T-helper 9 cell (primary cell): Measurements from ENCODE around the gene CLRN3.

Experiments used
- DNase-seq: peaks from one replicate; pipeline ENCODE4 v3.0.0-alpha.2; 2020

Gene CLRN3

DNA sequence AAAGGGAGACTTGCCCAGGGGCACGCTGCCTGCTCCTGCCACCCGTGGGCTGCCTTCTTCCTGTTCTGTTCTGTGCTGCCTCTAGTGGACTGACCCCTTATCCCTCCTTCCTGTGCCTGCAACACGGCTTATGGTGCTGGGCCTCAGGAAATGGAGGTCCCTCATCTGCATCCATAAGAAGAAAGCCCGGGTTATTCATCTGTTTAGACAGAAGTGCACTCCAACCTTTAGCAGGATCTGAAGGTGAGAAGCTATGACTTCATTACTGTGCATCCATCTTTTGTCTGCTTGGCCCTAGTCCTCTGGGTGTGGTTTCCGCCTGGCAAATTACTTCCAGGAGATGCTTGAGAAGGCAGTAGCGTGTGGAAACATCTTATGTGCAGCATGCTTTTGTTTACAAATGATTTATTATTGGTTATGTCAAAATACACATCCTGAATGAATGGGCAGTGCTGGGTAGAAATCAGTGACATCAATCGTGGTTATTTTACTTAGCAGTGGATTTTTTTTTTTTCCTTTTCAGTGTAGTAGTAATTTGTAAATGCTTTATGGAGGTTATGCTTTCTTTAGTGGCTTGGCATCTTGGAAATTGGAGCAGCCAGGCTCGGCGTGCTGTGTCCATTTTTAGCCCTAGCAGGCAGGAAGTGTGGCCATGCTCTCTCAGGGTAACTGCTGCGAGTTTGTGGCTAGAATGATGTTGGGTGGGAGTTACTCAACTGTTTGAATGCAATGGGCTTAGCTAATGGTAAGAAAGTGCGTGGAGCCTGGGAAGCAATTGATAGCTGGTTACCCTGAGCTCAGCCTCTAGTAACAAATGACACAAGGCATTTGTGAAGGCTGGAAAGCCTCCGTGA is 26.9 kb upstream of the CLRN3 start:
- DNase-seq, result no peak

- DNase-seq, result no peak
Observed at GRCh38 chr10:127918572-127918971, 25.8 kb upstream of the CLRN3 start.

GRCh38 chr10:127916826-127917225 is 24.1 kb upstream of the CLRN3 start:
- DNase-seq, result no peak

DNA sequence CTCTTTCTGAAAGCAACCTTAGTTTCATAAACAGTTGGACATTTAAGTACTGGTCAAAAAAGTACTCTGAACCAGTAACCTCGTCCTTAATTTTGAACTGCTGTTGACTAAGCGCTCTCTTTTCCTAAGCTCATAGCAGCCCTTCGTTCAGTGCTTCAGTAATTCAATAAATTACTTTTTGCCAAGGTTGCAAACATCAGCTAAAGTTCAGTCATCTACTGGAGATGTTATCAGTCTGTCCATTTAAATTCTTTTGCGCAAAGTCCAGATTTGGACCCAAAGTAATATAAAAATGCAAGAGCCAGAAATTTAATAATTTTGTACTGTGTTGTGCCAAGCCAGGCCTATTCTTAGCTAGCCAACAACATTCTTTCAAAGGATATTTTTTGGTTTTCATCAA is 22.6 kb upstream of the CLRN3 start:
- no peak for DNase-seq

GRCh38 chr10:127913368-127913759 is 20.6 kb upstream of the CLRN3 start:
- no peak for DNase-seq

DNA sequence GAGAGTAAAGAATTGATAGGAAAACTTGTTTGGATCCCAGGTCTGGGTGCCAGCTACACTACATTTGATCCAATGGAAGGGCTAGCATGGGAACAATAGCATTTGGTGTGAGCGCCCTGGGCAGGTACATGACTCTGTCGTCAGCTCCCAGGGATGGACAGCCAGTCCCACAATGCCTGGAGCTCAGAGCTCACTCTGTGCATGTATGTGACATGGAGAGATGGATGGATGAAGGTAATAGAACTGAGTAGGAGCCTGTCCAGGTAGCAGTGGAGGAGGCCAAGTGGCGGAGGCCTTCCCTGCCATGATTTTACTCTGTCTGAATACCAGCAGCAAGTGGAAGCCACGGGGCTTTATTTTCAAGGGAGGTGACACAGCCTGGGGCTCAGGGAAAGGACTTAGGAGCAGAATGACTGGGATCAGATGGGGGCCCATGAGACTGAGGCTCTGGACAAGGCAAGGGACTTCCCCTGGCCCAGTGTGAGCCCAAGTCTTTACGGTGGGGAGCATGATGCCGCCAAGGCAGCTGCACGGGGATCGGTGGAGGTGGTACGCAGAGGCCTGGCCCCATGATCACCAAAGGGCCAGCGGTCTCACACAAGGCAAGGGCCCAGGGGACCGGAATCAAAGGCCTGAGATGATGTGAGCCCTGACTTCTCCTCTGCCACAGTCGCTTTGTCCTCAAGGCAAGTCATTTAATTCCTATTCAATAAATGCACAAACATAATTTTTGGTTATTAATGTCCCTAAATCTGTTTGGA is 20.0 kb upstream of the CLRN3 start:
- DNase-seq, result no peak

DNA sequence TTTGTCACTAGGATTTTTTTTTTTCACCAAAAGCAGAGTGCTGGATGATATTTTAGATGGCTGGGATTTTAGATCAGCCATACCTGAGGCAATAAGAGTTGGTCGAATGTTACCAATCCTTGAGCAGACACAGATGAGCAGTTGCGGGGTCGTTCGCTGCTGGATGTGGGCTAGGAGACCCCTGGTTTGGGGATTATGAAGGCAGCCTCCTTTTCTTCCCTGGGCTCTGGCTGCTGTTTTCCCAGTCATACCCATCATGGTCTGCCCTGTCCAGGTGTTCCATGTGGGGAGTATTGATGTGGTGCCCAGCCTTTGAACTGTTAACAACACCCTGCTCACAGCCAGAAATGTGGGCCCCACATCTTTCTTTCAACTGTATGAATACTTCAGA is 19.1 kb upstream of the CLRN3 start:
- DNase-seq, result no peak

- no peak for DNase-seq
Observed at GRCh38 chr10:127911218-127911866, 18.6 kb upstream of the CLRN3 start.

DNA sequence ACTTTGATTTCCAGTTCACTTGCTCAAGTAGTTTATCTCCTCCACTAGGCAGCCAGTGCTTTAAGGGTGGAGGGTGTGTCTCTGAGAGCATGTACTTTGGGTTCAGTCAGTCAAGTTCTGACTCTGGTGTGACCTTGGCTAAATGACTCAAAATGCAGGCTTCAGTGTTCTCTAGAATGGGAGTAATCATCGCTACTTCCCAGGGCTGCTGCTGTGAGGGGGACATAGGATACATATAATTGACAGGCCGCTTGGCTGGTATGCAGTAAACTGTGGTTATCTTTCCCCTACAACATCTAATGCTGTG is 17.7 kb upstream of the CLRN3 start:
- no peak for DNase-seq

DNA sequence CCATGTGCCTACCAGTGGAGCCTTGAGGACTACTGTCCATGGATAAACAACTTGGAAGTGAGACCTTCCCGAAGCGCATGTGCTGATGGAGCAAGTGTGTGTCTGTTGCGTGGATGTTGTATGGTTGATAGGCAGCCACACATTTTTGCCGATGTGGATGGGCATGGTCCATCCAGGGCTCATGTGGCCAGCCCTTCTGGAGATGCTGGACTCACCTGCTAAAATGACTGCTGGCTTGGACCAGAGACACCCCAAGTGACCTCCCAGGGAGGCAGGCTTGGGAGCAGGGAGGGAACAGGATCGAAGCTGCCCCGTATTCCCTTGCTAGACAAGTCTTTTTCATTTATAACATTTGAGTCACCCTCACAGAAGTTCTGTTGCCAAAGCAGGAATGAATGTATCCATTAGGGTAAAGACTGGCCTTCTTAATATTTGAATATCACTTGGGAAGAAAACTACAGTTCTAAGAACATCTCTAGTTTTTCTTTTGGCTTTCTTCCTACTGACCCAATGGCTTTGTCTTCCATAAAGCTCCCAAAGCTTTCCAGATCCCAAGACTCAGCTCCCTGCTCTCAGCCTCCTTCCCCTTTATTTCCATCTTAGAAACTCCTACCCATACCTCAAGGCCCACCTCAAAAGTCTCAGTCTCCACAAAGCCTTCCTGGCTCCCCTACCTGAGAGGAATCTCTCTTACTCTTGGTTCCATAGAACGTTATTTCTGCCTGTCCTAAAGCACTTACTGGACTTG is 17.1 kb upstream of the CLRN3 start:
- DNase-seq, result no peak

DNA sequence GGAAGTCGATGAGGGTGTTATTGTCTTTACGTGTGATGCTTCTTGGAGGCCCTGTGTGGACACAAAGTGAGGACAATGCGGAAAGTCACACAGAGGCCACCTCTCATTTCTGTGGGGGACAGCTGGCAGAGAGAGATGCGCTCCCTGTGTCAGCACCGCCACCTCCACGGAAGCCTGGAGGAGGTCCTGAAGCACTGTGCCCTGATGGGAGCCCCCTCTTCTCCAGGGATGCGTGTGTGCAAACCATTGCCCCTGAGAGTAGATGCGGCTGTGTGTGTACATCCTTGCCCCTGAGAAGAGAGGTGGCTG is 16.2 kb upstream of the CLRN3 start:
- no peak for DNase-seq

- DNase-seq, result no peak
Observed at GRCh38 chr10:127908106-127908958, 15.6 kb upstream of the CLRN3 start.

- DNase-seq, result no peak
Observed at GRCh38 chr10:127907411-127908105, 14.8 kb upstream of the CLRN3 start.

DNA sequence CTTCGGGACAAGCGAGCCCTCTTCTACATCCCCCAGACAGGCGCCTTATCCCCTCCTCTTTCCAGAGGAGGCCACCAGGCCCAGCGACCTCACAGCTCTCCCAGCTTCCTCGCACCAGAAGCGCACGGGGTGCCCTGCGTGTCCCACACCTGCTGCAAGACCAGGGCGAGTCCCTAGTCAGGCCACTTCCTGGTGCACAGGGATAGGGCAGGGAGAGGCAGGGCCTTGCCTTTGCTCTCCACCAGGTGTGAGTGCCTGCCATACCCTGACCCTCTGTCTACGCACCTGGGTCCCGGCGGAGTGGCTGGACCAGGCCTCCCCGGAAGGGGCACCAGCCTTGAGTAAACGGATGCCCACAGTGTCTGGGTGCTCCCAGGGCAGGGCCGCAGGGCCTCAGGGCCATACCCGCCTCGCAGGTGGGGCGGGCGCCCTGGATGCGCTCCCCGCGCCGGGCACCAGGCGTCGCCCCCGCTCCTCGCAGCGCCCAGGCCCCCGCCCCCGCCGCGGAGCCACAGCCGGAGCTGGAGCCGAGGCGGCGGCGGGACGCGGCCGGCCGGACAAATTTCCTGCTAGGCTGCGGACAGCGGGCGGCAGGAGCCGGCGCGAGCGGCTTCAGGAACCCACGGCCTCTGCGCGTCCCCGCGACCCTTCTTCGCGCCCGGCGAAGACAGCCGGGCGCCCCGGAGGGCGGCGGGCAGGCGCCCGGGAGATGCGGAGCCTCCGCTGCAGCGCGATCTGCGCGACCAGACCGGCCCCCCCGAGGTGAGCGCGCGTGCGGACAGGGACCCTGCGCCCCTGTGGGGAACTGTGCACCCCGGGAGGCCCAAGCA is 14.0 kb upstream of the CLRN3 start, which contains the start of gene PTPRE:
Gene PTPRE (plus strand): TSS at position 556 of the 830 bp plus-strand sequence. CDS start 133,779 bp downstream, outside the sequence.
- DNase-seq, result peak; percentile 47

DNA sequence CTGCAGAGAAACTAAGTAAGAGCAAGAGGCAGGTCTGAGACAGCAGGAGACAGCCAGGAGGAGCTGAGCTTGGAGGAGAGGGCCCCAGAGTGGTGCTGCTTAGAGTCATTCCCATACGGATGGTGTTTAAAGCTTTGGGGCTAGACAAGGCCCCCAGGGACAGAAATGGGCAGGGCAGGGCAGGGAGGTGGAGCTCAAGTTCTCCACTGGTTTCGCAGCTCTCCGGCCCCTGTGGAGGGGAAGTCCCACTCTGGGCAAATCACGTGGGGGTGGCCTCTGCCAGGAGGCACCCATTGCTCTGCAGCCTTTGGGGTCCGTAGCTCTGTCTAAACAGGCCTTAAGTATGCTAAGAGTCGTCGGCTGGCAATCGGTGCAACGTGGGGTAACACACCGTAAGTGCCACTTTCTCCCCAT is 13.1 kb upstream of the CLRN3 start:
- DNase-seq, result no peak

- DNase-seq, result no peak
Observed at GRCh38 chr10:127905001-127905847, 12.5 kb upstream of the CLRN3 start.

DNA sequence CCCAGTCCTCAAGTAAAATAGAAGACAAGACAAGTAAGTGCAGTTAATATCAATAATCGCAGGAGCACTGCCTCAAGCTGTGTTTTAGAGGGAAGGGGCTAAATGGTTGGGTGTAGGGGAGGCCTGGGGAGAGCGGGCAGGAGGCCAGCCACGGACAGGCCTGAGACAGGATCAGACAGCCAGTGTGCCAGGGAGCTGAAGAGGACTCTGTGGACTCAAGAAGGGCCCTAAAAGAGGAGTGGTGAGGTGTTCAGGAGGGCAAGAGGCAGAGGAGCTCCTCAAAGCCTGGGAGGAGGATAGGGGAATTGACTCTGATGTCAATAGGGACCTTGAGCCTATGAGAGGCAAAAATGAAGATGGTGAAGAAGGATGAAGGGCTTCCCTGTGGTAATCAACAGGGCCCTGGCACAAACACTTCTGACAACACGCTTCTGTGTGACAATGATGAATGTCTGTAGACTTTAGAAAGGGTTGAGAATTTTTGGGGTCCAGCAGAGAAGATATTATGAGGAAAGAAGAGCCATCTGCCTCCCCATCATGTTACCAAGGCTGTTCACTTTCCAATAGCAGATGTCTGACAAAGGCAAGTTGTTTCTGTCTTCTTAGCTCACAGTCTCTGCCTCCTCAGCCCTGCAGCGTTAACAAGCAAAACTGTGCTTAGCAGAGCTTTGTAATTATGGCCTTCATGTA is 11.7 kb upstream of the CLRN3 start:
- no peak for DNase-seq

GRCh38 chr10:127903789-127904188 is 11.0 kb upstream of the CLRN3 start:
- DNase-seq, result no peak
